Measurements from ENCODE around the gene ATP11A. TPM values are rescaled to one million over a fixed set of nuclear protein-coding genes. Genes with fewer than 3 reads are reported as not detected.

Gene ATP11A
- 377 TPM for total RNA-seq
- long read RNA-seq, transcript ATP11A-217 (1 exons, 3,542 nt), result major isoform, 85 of 171 reads
- long read RNA-seq, partial matches to known transcripts, result 20 of 171 reads
- long read RNA-seq, other reads (novel, unspliced or antisense), result 66 of 171 reads

- Histone ChIP-seq H3K27me3 (no peaks in the 10 kb centered on the region), H3K4me3 (peak within 1 kb of the TSS; percentile 95), H3K9me3 (no peaks in the 10 kb centered on the region), H3K27ac (peak within 1 kb of the TSS; percentile 97), H3K36me3 (no peaks in the 10 kb centered on the region), H3K4me1 (peaks cover 42% of the 10 kb centered on the region)
- DNase-seq (peak; percentile 97), ATAC-seq (peak; percentile 79)
- intact Hi-C loops (cut with DNase I), result no loop called here
- TF ChIP-seq, protein P1, sequence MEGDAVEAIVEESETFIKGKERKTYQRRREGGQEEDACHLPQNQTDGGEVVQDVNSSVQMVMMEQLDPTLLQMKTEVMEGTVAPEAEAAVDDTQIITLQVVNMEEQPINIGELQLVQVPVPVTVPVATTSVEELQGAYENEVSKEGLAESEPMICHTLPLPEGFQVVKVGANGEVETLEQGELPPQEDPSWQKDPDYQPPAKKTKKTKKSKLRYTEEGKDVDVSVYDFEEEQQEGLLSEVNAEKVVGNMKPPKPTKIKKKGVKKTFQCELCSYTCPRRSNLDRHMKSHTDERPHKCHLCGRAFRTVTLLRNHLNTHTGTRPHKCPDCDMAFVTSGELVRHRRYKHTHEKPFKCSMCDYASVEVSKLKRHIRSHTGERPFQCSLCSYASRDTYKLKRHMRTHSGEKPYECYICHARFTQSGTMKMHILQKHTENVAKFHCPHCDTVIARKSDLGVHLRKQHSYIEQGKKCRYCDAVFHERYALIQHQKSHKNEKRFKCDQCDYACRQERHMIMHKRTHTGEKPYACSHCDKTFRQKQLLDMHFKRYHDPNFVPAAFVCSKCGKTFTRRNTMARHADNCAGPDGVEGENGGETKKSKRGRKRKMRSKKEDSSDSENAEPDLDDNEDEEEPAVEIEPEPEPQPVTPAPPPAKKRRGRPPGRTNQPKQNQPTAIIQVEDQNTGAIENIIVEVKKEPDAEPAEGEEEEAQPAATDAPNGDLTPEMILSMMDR (IDR thresholded peaks at IDR 0.05), result no peak
These were observed at the start of gene ATP11A for GRCh38 chr13:112689303-112690245. TSS of gene ATP11A (plus strand) at chr13:112690038. CDS start at chr13:112690417, 379 bp downstream.

- ATAC-seq (no peak), DNase-seq (peak; percentile 15)
- peaks cover 11% of the 10 kb centered on the region for H3K4me1 ChIP-seq
- H3K4me3 ChIP-seq, result no peak overlapping the region
- peaks cover 8% of the 10 kb centered on the region for H3K27me3 ChIP-seq
- TF ChIP-seq, protein P1 (IDR thresholded peaks at IDR 0.05), result no peak
- H3K9me3 ChIP-seq, result no peaks in the 10 kb centered on the region
- H3K36me3 ChIP-seq, result no peaks in the 10 kb centered on the region
- H3K27ac ChIP-seq, result no peak overlapping the region
- intact Hi-C loops (cut with DNase I), result no loop called here
These were observed 48.3 kb upstream of the ATP11A start for GRCh38 chr13:112641456-112642089.

DNA sequence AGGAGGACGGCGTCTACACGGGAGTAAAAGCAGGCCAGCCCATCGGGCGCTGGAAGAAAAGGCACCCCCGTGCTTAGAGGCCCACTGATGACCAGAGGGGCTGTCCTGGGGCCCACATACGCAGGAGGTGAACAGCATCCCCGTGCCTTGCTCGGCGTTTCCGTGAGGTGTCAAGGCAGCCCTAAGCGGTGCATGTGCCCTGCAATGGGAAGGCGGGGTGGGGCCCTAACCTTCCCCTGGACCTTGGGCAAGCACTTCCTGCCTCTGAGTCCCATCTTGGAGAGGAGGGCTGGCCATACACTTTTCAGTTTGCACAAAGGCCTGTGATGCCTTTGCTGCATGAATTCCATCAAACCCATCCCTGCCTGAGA, 47.8 kb upstream of the ATP11A start:
- H3K27ac ChIP-seq, result no peak overlapping the region
- peak; percentile 62 for DNase-seq
- H3K36me3 ChIP-seq, result no peaks in the 10 kb centered on the region
- H3K4me3 ChIP-seq, result no peak overlapping the region
- no peaks in the 10 kb centered on the region for H3K9me3 ChIP-seq
- H3K4me1 ChIP-seq, result peaks cover 11% of the 10 kb centered on the region
- intact Hi-C loops (cut with DNase I), result no loop called here
- H3K27me3 ChIP-seq, result peaks cover 8% of the 10 kb centered on the region
- no peak for ATAC-seq
- TF ChIP-seq, protein P1 (IDR thresholded peaks at IDR 0.05), result no peak

DNA sequence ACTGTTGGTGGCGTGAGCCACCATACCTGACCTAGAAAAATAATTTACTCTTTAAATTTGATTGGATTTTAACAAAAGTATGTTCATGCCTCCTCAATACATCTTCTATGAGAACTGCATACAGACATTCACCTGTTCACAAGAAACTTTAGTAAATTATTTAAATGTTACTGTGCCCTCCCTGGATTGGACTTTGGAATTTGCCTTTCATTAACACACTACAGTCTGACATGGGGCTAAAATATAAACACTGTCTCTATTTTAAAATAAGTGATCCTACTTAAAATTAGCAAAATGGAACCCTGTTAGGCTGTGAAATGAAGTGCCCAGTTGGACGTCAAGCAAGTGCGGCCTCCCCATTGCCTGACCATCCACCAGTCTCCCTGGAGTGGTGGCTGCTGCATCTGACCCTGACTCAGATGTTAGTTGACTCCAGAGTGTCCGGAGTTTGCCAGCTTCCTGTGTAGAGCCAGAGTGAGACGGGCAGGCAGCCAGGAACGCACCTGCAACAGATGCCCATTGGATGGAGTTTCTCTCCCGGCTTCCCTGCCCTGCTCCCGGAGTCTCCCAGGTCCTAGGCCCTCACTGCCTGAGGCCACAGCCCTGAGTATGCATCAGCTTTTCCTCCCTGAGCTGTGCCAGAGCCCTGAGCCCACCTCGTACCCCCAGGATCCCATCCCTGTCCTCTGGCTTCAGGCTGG, 45.9 kb upstream of the ATP11A start:
- Histone ChIP-seq H3K4me1 (peaks cover 11% of the 10 kb centered on the region), H3K4me3 (no peak overlapping the region), H3K27ac (no peak overlapping the region), H3K9me3 (no peaks in the 10 kb centered on the region), H3K36me3 (no peaks in the 10 kb centered on the region), H3K27me3 (peaks cover 7% of the 10 kb centered on the region)
- TF ChIP-seq, protein P1 (IDR thresholded peaks at IDR 0.05), result no peak
- DNase-seq (peak; percentile 91), ATAC-seq (peak; percentile 84)
- intact Hi-C loops (cut with DNase I), result no loop called here

GRCh38 chr13:112645327-112645914, 44.4 kb upstream of the ATP11A start:
- Histone ChIP-seq H3K27me3 (no peaks in the 10 kb centered on the region), H3K4me3 (no peak overlapping the region), H3K27ac (no peak overlapping the region), H3K4me1 (peaks cover 8% of the 10 kb centered on the region), H3K9me3 (no peaks in the 10 kb centered on the region), H3K36me3 (no peaks in the 10 kb centered on the region)
- no peak for ATAC-seq
- DNase-seq, result peak; percentile 51
- intact Hi-C loops (cut with DNase I), result no loop called here
- TF ChIP-seq, protein P1 (IDR thresholded peaks at IDR 0.05), result no peak

Measured in upper lobe of right lung (tissue), 1 donor.